Muscle layer of duodenum (tissue), 2 donors: Measurements from ENCODE around the gene LRRC36.

ENCODE experiments used
- H3K27ac ChIP-seq: one replicate; pipeline ENCODE4 v1.7.0; 2013; ENCODE audit warnings: mild to moderate bottlenecking, low read length
- H3K27me3 ChIP-seq: one replicate; pipeline ENCODE4 v1.7.0; 2013; ENCODE audit warnings: low read depth, mild to moderate bottlenecking, control low read depth, low read length
- H3K36me3 ChIP-seq, 2 donors: one replicate each; pipeline ENCODE4 v1.7.0; 2013; ENCODE audit warnings: low read length in 2 of 2, control low read depth in 1 of 2, mild to moderate bottlenecking in 1 of 2; ENCODE audit not compliant: insufficient read depth in 2 of 2, control insufficient read depth in 1 of 2
- H3K4me1 ChIP-seq, 2 donors: one replicate each; pipeline ENCODE4 v1.7.0; 2013; ENCODE audit warnings: low read length in 2 of 2, mild to moderate bottlenecking in 2 of 2, control low read depth in 1 of 2, moderate library complexity in 1 of 2; ENCODE audit not compliant: insufficient read depth in 2 of 2, control insufficient read depth in 1 of 2
- H3K4me3 ChIP-seq, 2 donors: one replicate each; pipeline ENCODE4 v1.7.0; 2013; ENCODE audit warnings: low read length in 2 of 2, low read depth in 1 of 2, mild to moderate bottlenecking in 1 of 2
- H3K9me3 ChIP-seq, 2 donors: one replicate each; pipeline ENCODE4 v1.7.0; 2013; ENCODE audit warnings: low read length in 2 of 2, control low read depth in 1 of 2, mild to moderate bottlenecking in 1 of 2; ENCODE audit not compliant: control insufficient read depth in 1 of 2
- donor health status: healthy.

The LRRC36 gene

GRCh38 chr16:67430977-67431774 lies 104.6 kb downstream of the LRRC36 start, which contains the start of gene HSD11B2:
HSD11B2 (plus strand) TSS chr16:67431121; CDS start chr16:67431249, 128 bp downstream.
- peak within 1 kb of the TSS; percentile 49 to 63 for H3K4me3 ChIP-seq
- H3K9me3 ChIP-seq = no peaks in the 10 kb centered on the region
- peak within 1 kb of the TSS; percentile 74 for H3K27ac ChIP-seq
- H3K36me3 ChIP-seq = no peaks in the 10 kb centered on the region
- peaks cover 0 to 21% of the 10 kb centered on the region in 2 donors for H3K4me1 ChIP-seq
- no peaks in the 10 kb centered on the region for H3K27me3 ChIP-seq

GRCh38 chr16:67431775-67432505 lies 105.3 kb downstream of the LRRC36 start:
- H3K9me3 ChIP-seq = no peaks in the 10 kb centered on the region
- H3K36me3 ChIP-seq = peaks cover 0 to under 1% of the 10 kb centered on the region in 2 donors
- H3K27me3 ChIP-seq = no peaks in the 10 kb centered on the region
- peak overlapping the region; percentile 56 for H3K27ac ChIP-seq
- peaks cover 0 to 21% of the 10 kb centered on the region in 2 donors for H3K4me1 ChIP-seq
- H3K4me3 ChIP-seq = peak overlapping the region; percentile 49 to 54

GRCh38 chr16:67432506-67432890 lies 105.9 kb downstream of the LRRC36 start:
- no peaks in the 10 kb centered on the region for H3K27me3 ChIP-seq
- peaks cover 5 to 6% of the 10 kb centered on the region in 2 donors for H3K36me3 ChIP-seq
- peaks cover 0 to 21% of the 10 kb centered on the region in 2 donors for H3K4me1 ChIP-seq
- no peak overlapping the region for H3K4me3 ChIP-seq
- no peaks in the 10 kb centered on the region for H3K9me3 ChIP-seq
- H3K27ac ChIP-seq = peak overlapping the region; percentile 56

GRCh38 chr16:67433131-67433719 lies 106.6 kb downstream of the LRRC36 start:
- H3K4me1 ChIP-seq = peaks cover 0 to 19% of the 10 kb centered on the region in 2 donors
- H3K36me3 ChIP-seq = peaks cover 11 to 13% of the 10 kb centered on the region in 2 donors
- H3K27me3 ChIP-seq = no peaks in the 10 kb centered on the region
- peak overlapping the region; percentile 56 for H3K27ac ChIP-seq
- H3K9me3 ChIP-seq = no peaks in the 10 kb centered on the region
- no peak overlapping the region for H3K4me3 ChIP-seq
